HG03575 (cell line): ENCODE results near the gene CCZ1B.
A peak's percentile ranks its signal among the peaks of the same experiment; 100 is the strongest.
"Not testable (repeated sequence)": the region's sequence is repeated elsewhere in the genome, so short reads cannot be mapped to it uniquely, and the experiment has no call there.

ENCODE experiments used
- ATAC-seq: cut with Tn5 transposase; IDR thresholded peaks from one replicate; pipeline ENCODE4 v1.9.1; 2021; ENCODE audit not compliant: unreplicated experiment, insufficient number of reproducible peaks, low FRiP score; ENCODE audit errors: extremely low read depth

Gene CCZ1B

DNA sequence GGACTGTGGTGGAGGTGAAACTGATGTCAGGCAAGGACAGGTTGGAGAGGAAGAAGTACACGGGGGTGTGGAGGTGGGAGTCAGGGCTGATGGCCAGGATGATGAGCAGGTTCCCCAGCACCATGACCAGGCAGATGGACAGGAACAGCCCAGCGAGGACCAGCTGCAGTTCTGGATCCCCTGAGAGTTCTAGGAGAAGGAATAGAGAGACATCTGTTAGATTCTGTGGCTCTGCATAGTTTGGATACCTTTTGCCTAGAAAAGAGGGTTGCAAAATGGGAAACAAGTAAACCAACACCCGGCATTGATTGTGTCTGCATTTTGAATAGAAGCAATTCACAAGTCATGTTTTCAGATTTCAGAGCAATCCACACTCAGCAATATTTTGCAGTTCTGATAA, 9.4 kb upstream of the CCZ1B start:
- ATAC-seq = not testable (repeated sequence)

- ATAC-seq = no peak
Measured at GRCh38 chr7:6833636-6834035, 7.6 kb upstream of the CCZ1B start.

GRCh38 chr7:6831018-6831725, 5.1 kb upstream of the CCZ1B start:
- ATAC-seq = no peak

- ATAC-seq = not testable (repeated sequence)
Measured at GRCh38 chr7:6830026-6830425, 4.0 kb upstream of the CCZ1B start.

DNA sequence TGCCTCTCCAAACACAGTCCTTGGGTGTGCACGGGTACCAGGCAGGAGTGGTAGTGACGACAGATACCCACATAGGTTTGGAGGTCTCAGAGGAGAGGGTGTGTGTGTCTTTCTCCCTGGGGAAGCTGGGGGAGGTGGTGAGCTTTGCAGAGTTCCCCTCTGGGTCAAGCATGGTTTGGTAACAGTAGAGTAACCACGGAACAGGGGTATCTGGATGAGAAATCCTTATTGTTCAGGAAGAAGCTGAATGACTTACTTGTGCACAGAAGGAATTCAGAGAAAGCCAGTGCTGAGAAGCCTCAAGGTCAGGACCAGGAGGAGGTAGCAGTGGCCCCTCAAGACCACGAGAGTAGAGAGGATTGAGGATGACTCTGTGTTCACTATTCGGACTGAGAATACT, 3.5 kb upstream of the CCZ1B start:
- not testable (repeated sequence) for ATAC-seq

DNA sequence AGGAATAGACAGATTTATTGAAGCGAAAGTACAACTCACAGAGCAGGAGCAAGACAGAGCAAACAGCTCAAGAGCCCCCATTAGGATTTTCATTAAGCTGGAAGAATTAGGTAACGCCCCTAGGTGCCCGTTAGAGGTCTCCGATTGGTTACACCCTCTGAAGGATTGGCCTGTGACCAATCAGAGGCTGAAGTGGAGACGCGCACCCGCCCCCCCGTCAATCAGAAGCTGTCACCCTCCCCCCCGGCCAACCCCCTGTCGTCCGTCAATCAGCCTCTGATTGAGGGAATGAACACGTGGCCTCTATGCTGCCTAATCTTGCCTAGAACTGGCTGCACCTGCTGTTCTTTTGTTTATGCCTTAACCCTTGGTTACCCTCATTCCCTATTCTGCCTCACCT, 1.1 kb upstream of the CCZ1B start:
- ATAC-seq = not testable (repeated sequence)

- ATAC-seq = peak; percentile 20
Measured at GRCh38 chr7:6825236-6826125, 594 bp downstream of the CCZ1B start.

DNA sequence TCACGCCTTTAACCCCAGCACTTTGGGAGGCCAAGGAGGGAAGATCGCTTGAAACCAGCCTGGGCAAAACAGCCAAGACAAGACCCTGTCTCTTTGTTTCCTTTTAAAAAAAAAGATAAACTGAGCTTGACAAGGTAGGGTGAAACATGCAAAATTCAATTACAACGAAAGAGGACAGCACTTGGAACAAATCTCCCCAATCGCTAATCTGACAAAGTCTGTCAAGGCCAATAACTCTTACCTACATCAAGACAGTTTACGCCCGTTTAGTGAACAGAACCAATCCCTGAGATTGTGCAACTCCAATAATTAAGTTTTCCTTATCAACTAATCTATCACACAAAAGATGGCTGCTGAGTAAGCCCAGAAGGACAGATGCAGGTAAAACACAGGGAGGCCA, 4.5 kb downstream of the CCZ1B start:
- not testable (repeated sequence) for ATAC-seq

DNA sequence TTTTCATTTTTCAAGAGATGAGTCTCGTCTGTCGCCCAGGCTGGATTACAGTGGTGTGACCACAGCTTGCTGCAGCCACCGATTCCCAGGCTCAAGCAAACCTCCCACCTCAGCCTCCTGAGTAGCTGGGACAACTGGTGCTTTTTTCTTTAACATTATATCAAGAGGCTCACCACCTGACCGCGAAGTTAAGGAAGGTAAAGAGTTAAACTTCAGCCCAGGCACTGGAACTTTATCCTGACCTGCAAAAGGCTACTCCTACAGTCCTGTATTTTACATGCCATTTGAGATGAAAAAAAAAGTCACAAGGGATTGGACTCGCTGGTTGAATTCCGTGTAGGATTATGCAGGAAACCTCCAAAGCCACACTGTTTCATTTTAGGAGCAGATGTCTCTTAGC, 10.6 kb downstream of the CCZ1B start:
- ATAC-seq = not testable (repeated sequence)

- not testable (repeated sequence) for ATAC-seq
Measured at GRCh38 chr7:6813011-6813410, 13.1 kb downstream of the CCZ1B start.

DNA sequence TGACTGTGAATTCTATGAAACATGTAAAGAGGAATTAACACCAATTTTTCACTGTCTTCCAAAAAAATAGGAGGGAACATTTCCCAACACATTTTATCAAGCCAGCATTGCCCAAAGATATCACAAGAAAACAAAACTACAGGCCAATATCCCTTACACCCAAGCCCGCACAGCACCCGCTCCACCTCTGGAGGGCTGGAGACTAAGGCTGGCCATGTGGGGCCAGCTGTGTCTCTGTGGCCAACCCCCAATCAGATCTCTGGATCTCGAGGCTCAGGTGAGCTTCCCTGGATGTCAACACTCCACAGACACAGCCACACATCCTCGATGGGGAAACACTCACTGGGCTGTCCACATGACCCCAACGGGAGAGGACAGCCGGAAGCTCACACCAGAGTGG, 18.1 kb downstream of the CCZ1B start:
- not testable (repeated sequence) for ATAC-seq

DNA sequence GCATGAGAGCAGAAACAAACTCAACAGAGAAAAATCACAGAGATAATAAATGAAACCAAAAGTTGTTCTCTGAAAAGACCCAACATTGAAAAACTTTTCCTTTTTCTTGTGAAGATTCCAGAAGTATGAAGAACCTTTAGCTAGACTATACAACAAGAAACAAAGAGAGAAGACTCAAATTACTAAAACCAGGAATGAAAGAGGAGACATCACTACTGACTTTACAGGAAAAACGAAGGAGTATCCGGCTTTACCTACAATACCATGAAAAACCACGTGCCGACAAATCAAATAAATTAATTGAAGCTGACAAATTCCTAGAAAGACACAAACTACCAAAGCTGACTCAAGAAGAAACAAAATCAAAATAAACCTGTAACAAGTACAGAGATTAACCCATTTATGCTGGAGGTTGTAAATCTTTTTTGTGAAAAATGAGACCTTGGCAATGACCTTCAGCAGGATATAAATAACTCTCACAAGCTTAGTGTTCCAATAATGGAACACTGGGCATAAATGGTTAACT, 18.6 kb downstream of the CCZ1B start:
- not testable (repeated sequence) for ATAC-seq

- ATAC-seq = not testable (repeated sequence)
Measured at GRCh38 chr7:6800331-6800730, 25.7 kb downstream of the CCZ1B start.

GRCh38 chr7:6799887-6800286, 26.2 kb downstream of the CCZ1B start:
- ATAC-seq = not testable (repeated sequence)

DNA sequence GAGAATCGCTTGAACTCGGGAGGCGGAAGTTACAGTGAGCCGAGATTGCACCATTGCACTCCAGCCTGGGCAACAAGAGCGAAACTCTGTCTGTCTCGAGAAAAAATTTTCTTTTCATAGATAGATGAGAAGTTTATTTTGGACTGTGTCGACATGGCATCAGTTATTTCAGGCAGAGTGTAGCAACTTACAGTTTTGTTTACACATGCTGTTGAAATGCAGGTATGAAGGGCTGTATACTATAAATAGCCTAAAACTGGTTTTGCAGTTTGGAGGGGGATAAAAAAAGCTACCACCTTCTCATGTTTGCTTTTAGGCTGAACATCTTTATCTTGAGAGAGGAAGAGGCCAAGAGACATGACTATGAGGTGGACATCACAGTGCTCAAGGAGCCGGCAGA, 28.0 kb downstream of the CCZ1B start:
- not testable (repeated sequence) for ATAC-seq

DNA sequence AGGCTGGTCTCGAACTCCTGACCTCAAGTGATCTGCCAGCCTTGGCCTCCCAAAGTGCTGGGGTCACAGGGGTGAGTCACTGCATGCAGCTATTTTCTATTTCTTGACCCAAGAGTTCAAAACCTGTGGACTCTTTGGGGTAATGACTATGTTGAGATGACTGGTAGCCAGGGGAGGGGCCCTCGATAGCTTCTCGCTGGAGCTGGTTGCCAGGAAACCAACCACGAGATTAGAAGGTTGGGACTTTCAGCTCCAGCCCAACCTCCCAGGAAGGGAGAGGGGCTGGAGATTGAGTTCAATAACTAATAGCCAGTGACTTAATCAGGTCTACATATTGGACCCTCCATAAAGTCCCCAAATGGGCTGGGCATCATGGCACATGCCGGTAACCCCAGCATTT, 28.9 kb downstream of the CCZ1B start:
- ATAC-seq = not testable (repeated sequence)

DNA sequence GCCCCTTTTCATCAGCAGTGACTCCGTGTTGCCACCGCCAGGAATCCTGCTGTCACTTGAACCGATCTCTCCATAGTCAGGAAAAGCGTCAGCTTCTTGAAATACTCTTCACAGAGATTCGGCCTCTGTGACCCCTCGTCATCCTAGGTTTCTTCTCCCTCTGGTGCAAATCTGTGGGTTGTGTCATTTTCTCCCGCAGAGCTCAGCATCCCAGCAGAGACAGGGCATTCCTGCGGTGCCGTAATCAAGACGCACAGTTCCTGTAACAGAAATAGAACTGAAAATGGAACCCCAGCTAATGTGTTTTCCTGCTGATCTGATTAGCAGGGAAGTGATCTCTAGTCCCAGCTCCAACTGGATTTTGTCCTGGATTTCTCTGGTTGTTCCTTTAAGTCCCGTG, 31.8 kb downstream of the CCZ1B start:
- not testable (repeated sequence) for ATAC-seq

DNA sequence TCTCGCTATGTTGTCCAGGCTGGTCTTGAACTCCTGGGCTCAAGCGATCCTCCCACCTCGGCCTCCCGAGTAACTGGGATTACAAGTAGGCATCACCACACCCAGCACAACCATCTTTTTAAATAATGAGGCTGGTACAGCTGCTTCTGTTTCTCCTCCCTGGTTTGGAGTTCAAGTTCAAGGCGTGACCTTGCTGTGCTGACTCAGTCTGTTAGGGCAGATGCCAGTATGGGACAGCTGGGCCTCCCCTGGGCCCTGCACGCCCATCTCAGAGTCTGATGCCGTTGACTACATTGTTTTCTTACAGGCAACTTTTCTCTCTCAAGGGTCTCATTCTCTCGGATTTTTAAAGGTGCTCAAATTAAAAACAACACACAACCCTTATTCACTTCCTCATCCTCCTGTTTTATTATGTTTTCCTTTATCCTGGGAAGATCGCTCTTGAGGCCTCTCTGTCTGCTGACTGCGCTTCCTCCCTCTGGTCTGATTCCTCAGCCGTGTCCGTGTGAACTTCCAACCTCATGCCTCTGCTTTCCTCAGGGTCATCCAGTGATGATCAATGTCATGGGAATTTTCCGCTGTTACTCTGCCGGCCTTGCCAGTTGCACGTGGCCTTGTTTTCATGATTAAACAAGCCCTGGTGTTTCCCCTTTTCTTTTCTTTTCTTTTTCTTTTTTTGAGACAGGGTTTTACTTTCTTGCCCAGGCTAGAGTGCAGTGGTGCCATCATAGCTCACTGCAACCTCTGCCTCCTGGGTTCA, 33.8 kb downstream of the CCZ1B start:
- not testable (repeated sequence) for ATAC-seq

DNA sequence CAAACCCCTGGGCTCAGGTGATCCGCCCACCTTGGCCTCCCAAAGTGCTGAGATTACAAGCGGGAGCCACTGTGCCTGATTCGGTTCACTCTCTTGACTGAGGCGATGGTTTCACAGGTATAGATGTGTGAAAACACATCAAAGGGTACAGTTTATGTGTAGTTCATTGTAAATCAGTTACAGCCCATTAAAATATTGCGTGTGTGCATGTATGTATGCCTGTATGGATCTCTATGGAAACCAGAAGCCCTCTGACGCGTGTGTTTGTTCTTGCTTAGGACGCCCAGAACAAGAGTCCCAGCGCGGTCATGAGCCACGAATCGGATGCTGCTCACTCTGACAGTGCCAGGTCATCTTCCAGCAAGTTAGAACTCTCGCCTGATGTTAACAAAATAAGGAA, 36.7 kb downstream of the CCZ1B start:
- ATAC-seq = not testable (repeated sequence)
